ENCODE data around the gene SNU13. TPM values are rescaled to one million over a fixed set of nuclear protein-coding genes. Genes with fewer than 3 reads are reported as not detected.

The SNU13 gene
- total and polyA plus RNA-seq, 2 of the 4 experiments (the other 2 are of a cell fraction), result 122 to 185 TPM

Small RNA genes within 50 kb of the gene (microRNA-seq; reads per million reads assigned to microRNA genes)
- gene HMGN2P10 (ENCODE audit: insufficient read depth, insufficient read length) (not detected), gene RF00019 (ENCODE audit: insufficient read depth, insufficient read length) (not detected), gene RNU6-476P (ENCODE audit: insufficient read depth, insufficient read length) (not detected), gene RNU6ATAC22P (ENCODE audit: insufficient read depth, insufficient read length) (not detected)

Small RNA genes within 50 kb of the gene (small RNA-seq; reads per million reads assigned to genes)
- gene HMGN2P10, result 0 reads per million in 5 experiments
- 0 reads per million in 5 experiments for gene RF00019
- 0.04 to 8.4 (median 0.46) reads per million in 5 experiments for gene RNU6-476P
- gene RNU6ATAC22P, result 0 reads per million in 5 experiments

Other genes starting within 250 kb of the SNU13 start
- 16.9 and 17.4 TPM in 2 replicates for gene TOB2, start 242.1 kb downstream of the SNU13 start, total RNA-seq (2012; rRNA removed)
- gene TOB2, start 242.1 kb downstream of the SNU13 start, polyA plus RNA-seq (2012; rRNA removed), result 23.3 and 24.2 TPM in 2 replicates
- gene PHF5A, start 220.2 kb downstream of the SNU13 start, total RNA-seq (2012; rRNA removed), result 50.9 and 76.1 TPM in 2 replicates
- gene PHF5A, start 220.2 kb downstream of the SNU13 start, polyA plus RNA-seq (2012; rRNA removed), result 49.1 and 54.9 TPM in 2 replicates
- gene ACO2, start 219.8 kb downstream of the SNU13 start, total RNA-seq (2012; rRNA removed), result 65.3 and 71.3 TPM in 2 replicates
- gene ACO2, start 219.8 kb downstream of the SNU13 start, polyA plus RNA-seq (2012; rRNA removed), result 69.5 and 72.9 TPM in 2 replicates
- gene POLR3H, start 144.4 kb downstream of the SNU13 start, total RNA-seq (2012; rRNA removed), result 37.8 and 39.7 TPM in 2 replicates
- gene POLR3H, start 144.4 kb downstream of the SNU13 start, polyA plus RNA-seq (2012; rRNA removed), result 62.1 and 67.8 TPM in 2 replicates
- gene CSDC2, start 127.9 kb downstream of the SNU13 start, total RNA-seq (2012; rRNA removed), result 2.5 and 2.8 TPM in 2 replicates
- 23.1 and 26.3 TPM in 2 replicates for gene CSDC2, start 127.9 kb downstream of the SNU13 start, polyA plus RNA-seq (2012; rRNA removed)
- gene PMM1, start 99.0 kb downstream of the SNU13 start, total RNA-seq (2012; rRNA removed), result 22.2 and 22.8 TPM in 2 replicates
- 92.8 and 103 TPM in 2 replicates for gene PMM1, start 99.0 kb downstream of the SNU13 start, polyA plus RNA-seq (2012; rRNA removed)
- 14.4 and 14.5 TPM in 2 replicates for gene DESI1, start 67.8 kb downstream of the SNU13 start, total RNA-seq (2012; rRNA removed)
- 23.6 and 24.9 TPM in 2 replicates for gene DESI1, start 67.8 kb downstream of the SNU13 start, polyA plus RNA-seq (2012; rRNA removed)
- 392 and 401 TPM in 2 replicates for gene XRCC6, start 67.6 kb downstream of the SNU13 start, total RNA-seq (2012; rRNA removed)
- gene XRCC6, start 67.6 kb downstream of the SNU13 start, polyA plus RNA-seq (2012; rRNA removed), result 173 and 202 TPM in 2 replicates
- gene MEI1, start 10.6 kb upstream of the SNU13 start, total RNA-seq (2012; rRNA removed), result 0.90 and 1.1 TPM in 2 replicates
- 2.1 and 2.6 TPM in 2 replicates for gene MEI1, start 10.6 kb upstream of the SNU13 start, polyA plus RNA-seq (2012; rRNA removed)
- 6.1 and 7.0 TPM in 2 replicates for gene CCDC134, start 111.8 kb upstream of the SNU13 start, total RNA-seq (2012; rRNA removed)
- gene CCDC134, start 111.8 kb upstream of the SNU13 start, polyA plus RNA-seq (2012; rRNA removed), result 5.1 and 7.5 TPM in 2 replicates
- 8.1 and 9.2 TPM in 2 replicates for gene SREBF2, start 144.2 kb upstream of the SNU13 start, total RNA-seq (2012; rRNA removed)
- 47.4 and 50.1 TPM in 2 replicates for gene SREBF2, start 144.2 kb upstream of the SNU13 start, polyA plus RNA-seq (2012; rRNA removed)
- gene SHISA8, start 226.2 kb upstream of the SNU13 start, total RNA-seq (2012; rRNA removed), result not detected in 2 replicates
- not detected in 2 replicates for gene SHISA8, start 226.2 kb upstream of the SNU13 start, polyA plus RNA-seq (2012; rRNA removed)
- gene TNFRSF13C, start 237.9 kb upstream of the SNU13 start, total RNA-seq (2012; rRNA removed), result under 0.01 TPM in 1 of 2 replicates, not detected in the other
- 0.14 and 0.16 TPM in 2 replicates for gene TNFRSF13C, start 237.9 kb upstream of the SNU13 start, polyA plus RNA-seq (2012; rRNA removed)

All from IMR-90 (cell line).